OCI-LY7 (cell line): ENCODE results near the gene TLR2. TPM values are rescaled to one million over a fixed set of nuclear protein-coding genes. Genes with fewer than 3 reads are reported as not detected.

Experiments
- BruUV-seq: library from RNA; stranded (reverse); fragments of 400-500 nt; replicated peaks from 2 replicates; lab custom pipeline; 2021; lab: Mats Ljungman, UMichigan
- CTCF ChIA-PET: fragments of 300-600 bp; sonication (Branson Sonifier 250); formaldehyde crosslinking; loops from one replicate; lab custom pipeline; 2022; ENCODE audit warnings: antibody characterized with exemption; ENCODE audit not compliant: unreplicated experiment; lab: Charles Lee
- POLR2A ChIA-PET: fragments of 300-600 bp; sonication (Branson Sonifier 250); formaldehyde crosslinking; loops from one replicate; lab custom pipeline; 2022; ENCODE audit warnings: antibody characterized with exemption; lab: Charles Lee
- DNase-seq: peaks from one replicate; pipeline ENCODE4 v3.0.0-alpha.2; 2015; ENCODE audit warnings: low spot score
- H2AFZ ChIP-seq: fragments of 200-600 bp; sonication (generic), shearing (Covaris generic); 2 replicates; pipeline ENCODE4 v1.6.1; 2014; ENCODE audit warnings: mild to moderate bottlenecking, antibody characterized with exemption, low read length, moderate library complexity
- H3K27ac ChIP-seq: fragments of 200-600 bp; sonication (generic); 2 replicates; pipeline ENCODE4 v1.5.1; 2014; ENCODE audit warnings: mixed run types, low read depth, mild to moderate bottlenecking, moderate library complexity, low read length, inconsistent platforms; ENCODE audit not compliant: poor library complexity, severe bottlenecking
- H3K36me3 ChIP-seq: fragments of 200-600 bp; sonication (generic); 2 replicates; pipeline ENCODE4 v1.6.1; 2014; ENCODE audit warnings: mild to moderate bottlenecking, antibody characterized with exemption, low read length, moderate library complexity, mixed read lengths; ENCODE audit not compliant: insufficient read depth
- H3K4me1 ChIP-seq: fragments of 200-600 bp; sonication (generic); 2 replicates; pipeline ENCODE4 v1.5.1; 2014; ENCODE audit warnings: mild to moderate bottlenecking, low read length; ENCODE audit not compliant: insufficient read depth, poor library complexity, severe bottlenecking
- H3K4me2 ChIP-seq: fragments of 200-600 bp; sonication (generic); 2 replicates; pipeline ENCODE4 v1.6.1; 2014; ENCODE audit warnings: mild to moderate bottlenecking, low read length
- H3K4me3 ChIP-seq: fragments of 200-600 bp; sonication (generic); 2 replicates; pipeline ENCODE4 v1.5.1; 2014; ENCODE audit warnings: mild to moderate bottlenecking, low read depth, low read length; ENCODE audit not compliant: poor library complexity, severe bottlenecking
- H3K79me2 ChIP-seq: fragments of 200-600 bp; sonication (generic); 2 replicates; pipeline ENCODE4 v1.6.1; 2016; ENCODE audit warnings: low read depth, mild to moderate bottlenecking, low read length, moderate library complexity, mixed read lengths; ENCODE audit not compliant: insufficient read depth
- H3K9me2 ChIP-seq: fragments of 200-600 bp; sonication (generic); 2 replicates; pipeline ENCODE4 v1.6.1; 2016; ENCODE audit warnings: mild to moderate bottlenecking, low read length, mixed read lengths; ENCODE audit not compliant: insufficient read depth
- H3K9me3 ChIP-seq: fragments of 200-600 bp; sonication (generic); 2 replicates; pipeline ENCODE4 v1.6.1; 2014; ENCODE audit warnings: mild to moderate bottlenecking, mixed run types, low read length, mixed read lengths
- H4K20me1 ChIP-seq: fragments of 200-600 bp; sonication (generic); 2 replicates; pipeline ENCODE4 v1.6.1; 2014; ENCODE audit warnings: mild to moderate bottlenecking, antibody characterized with exemption, low read length, moderate library complexity, mixed read lengths; ENCODE audit not compliant: insufficient read depth
- CTCF ChIP-seq: fragments of 200-600 bp; sonication (generic); conservative IDR thresholded peaks from 2 replicates; pipeline ENCODE4 v1.5.1; 2014; ENCODE audit warnings: mild to moderate bottlenecking, antibody characterized with exemption, low read length, moderate library complexity, mixed read lengths
- EZH2phosphoT487 ChIP-seq: fragments of 200-600 bp; sonication (generic); IDR thresholded peaks from 2 replicates; pipeline ENCODE4 v1.6.1; 2018; ENCODE audit warnings: low read depth, borderline replicate concordance, mild to moderate bottlenecking, mixed run types, antibody characterized with exemption, low read length, moderate library complexity, mixed read lengths
- intact Hi-C: fragments of 100-400 bp; cut with micrococcal nuclease; formaldehyde crosslinking; loops from one replicate; pipeline ENCODE4 v1.10.0; 2022; ENCODE audit not compliant: unreplicated experiment
- total RNA-seq, 2 experiments: library from RNA; depleted of rRNA in 1 of 2; stranded (reverse); fragments of >200 nt in 1 of 2; shearing (Covaris generic) in 1 of 2; gene quantifications; 2 replicates each; pipeline ENCODE4 v1.2.3, GENCODE V29; 2014 to 2022

TLR2 gene
- total RNA-seq, 2 experiments from 2014 or later = 1.5 TPM; not detected in 1

- TF ChIP-seq CTCF (no peak), EZH2phosphoT487 (no peak)
- Histone ChIP-seq H3K9me2 (no peaks in the 10 kb centered on the region), H4K20me1 (no peaks in the 10 kb centered on the region), H3K4me2 (no peak overlapping the region), H3K4me3 (no peak overlapping the region), H3K4me1 (peaks cover 22% of the 10 kb centered on the region), H3K27ac (no peak overlapping the region), H2AFZ (no peak overlapping the region), H3K36me3 (peaks cover 49% of the 10 kb centered on the region), H3K79me2 (no peaks in the 10 kb centered on the region), H3K9me3 (no peaks in the 10 kb centered on the region)
- intact Hi-C loops = no loop called here
- BruUV-seq = no TSS peak
- no peak for DNase-seq
- CTCF ChIA-PET = no interaction called here
- POLR2A ChIA-PET = interaction anchor here (0.6 to 1.5 kb wide), 2 partner anchors 302 to 712 kb away, joined by 4 to 5 read pairs; no protein-coding TSS in a partner anchor
These were observed 45.1 kb upstream of the TLR2 start for GRCh38 chr4:153638999-153639398.

- H3K9me3 ChIP-seq = 0 out of 2 replicates have a peak, but pooled peaks cover 2% of the 10 kb centered on the region
- H3K4me2 ChIP-seq = peak overlapping the region; percentile 28; the same call in 1 of the 2 replicates
- ChIA-PET POLR2A (interaction anchor here (0.7 to 1.5 kb wide), 2 partner anchors 173 to 303 kb away, joined by 3 to 5 read pairs; no protein-coding TSS in a partner anchor), CTCF (interaction anchor here (1.1 kb wide), 1 partner anchor 207 kb away, joined by 3 read pairs; no protein-coding TSS in a partner anchor)
- H3K9me2 ChIP-seq = no peaks in the 10 kb centered on the region
- no TSS peak for BruUV-seq
- H3K79me2 ChIP-seq = no peaks in the 10 kb centered on the region
- peaks cover 22% of the 10 kb centered on the region for H3K4me1 ChIP-seq
- H4K20me1 ChIP-seq = no peaks in the 10 kb centered on the region
- H3K36me3 ChIP-seq = peaks cover 38% of the 10 kb centered on the region
- no peak overlapping the region for H2AFZ ChIP-seq
- intact Hi-C loops = loop anchor here (5.0 to 10.0 kb wide), 3 partner anchors 395 to 795 kb away; no protein-coding TSS in a partner anchor
- TF ChIP-seq CTCF = no peak
- no peak for TF ChIP-seq EZH2phosphoT487
- H3K27ac ChIP-seq = peak overlapping the region; percentile 6
- no peak for DNase-seq
- H3K4me3 ChIP-seq = no peak overlapping the region
These were observed 44.0 kb upstream of the TLR2 start for GRCh38 chr4:153639833-153640802.
